DMS114 treated with DMSO at 0.1 percent for 48 hours (cell line): ENCODE data around the gene PEX14.

Experiments
- DNase-seq: peaks from one replicate; lab custom pipeline; 2025; ENCODE audit not compliant: unreplicated experiment; lab: John Stamatoyannopoulos, UW

The PEX14 gene

GRCh38 chr1:10613861-10614260 is 139.1 kb downstream of the PEX14 start:
- no peak for DNase-seq

GRCh38 chr1:10614377-10615225 is 139.9 kb downstream of the PEX14 start:
- DNase-seq, result no peak

- DNase-seq, result no peak
Measured at GRCh38 chr1:10615332-10615731, 140.6 kb downstream of the PEX14 start.

GRCh38 chr1:10615932-10616671 is 141.4 kb downstream of the PEX14 start:
- no peak for DNase-seq

- no peak for DNase-seq
Measured at GRCh38 chr1:10616696-10617095, 141.9 kb downstream of the PEX14 start.

- DNase-seq, result no peak
Measured at GRCh38 chr1:10617318-10617717, 142.6 kb downstream of the PEX14 start.

DNA sequence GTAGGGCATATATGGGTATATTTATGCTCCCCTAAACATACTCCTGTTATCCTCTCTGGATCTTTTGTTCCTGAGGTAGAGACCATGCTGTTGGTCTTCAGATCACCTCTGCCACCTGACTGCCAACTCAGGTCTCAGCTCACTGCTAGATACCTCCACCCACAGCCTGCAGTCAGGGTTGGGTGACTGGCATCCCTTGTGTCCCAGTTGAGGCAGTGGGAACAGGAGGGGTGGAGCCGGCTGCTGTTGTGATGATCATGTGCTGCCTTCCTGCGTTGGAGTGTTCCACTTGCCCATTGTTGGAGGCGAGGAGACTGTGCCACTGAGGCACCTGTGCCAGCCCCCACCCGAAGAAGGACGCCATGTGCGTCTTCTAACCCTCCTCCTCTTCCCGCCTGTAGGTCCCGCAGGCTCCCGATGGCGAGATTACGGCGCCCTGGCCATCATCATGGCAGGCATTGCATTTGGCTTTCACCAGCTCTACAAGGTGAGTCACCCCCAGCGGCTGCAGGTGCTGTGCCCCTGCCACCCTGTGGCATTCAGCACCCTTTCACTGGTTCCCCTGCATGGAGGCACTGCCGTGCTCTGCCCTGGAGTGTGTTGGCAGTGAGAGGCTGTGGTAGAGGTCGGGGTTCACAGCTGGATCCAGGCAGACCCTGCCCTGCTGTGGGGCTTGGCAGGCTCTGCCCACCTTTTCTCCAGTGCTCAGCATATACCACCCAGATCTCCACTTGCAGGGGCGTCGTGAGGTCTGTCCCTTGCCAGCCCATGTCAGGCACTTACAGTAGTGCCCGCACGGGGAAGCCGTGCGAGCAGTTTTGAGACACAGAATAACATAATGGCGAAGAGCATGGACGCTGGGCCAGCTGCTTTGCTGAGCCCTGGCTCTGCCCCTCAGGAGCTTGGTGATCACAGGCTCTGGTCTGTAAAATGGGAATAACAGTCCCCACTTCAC is 143.5 kb downstream of the PEX14 start:
- DNase-seq, result no peak

DNA sequence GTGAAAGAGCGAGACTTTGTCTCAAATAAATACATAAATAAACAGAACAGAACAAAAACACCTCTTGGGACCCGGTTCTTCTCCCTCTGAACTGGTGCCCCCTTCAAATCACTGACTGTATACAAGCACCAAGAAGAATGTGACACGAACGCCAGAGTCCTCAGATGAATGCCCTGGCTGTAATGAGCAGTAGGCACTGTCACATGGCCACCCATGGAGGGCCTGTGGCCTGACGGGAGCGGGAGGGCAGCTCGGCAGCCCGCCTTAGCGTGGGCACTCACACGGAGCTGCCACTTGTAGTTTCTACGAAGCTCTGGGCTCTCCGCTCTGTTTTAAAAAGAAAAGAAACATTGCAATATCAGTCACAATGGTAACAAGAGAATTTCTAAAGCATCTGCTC is 146.0 kb downstream of the PEX14 start:
- no peak for DNase-seq

- DNase-seq, result no peak
Measured at GRCh38 chr1:10621906-10622305, 147.2 kb downstream of the PEX14 start.

DNA sequence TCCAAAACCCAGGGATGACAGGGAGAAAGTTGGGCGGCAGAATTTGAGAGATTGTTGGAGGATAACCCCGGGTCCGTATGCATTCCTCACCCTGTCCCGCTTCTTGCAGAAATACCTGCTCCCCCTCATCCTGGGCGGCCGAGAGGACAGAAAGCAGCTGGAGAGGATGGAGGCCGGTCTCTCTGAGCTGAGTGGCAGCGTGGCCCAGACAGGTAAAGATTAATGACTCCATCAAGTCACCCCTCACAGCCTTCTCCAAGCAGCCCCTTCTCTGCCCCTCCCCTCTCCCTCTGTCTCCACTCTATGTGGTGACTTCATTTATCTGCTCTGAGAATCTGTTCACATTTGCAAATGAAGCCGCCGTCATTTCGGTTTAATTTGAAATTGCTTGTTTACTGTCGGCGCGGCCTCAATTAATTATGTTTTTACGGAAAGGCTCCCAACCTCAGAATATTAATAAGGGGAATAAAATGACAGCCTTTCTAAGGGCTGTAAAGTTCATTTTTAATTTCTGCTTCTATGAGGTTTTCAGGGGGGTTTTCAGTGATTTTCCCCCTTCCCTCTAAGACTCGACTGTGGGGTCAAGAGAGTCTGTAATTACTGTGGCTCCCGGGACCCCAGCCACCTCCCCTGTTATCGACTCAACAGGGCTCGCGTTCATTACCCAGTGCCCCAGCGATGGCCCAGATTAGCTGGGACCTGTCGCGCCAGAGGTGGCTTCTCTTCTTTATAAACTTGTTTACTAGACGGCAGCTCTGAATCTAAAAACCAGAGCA is 148.3 kb downstream of the PEX14 start:
- no peak for DNase-seq

DNA sequence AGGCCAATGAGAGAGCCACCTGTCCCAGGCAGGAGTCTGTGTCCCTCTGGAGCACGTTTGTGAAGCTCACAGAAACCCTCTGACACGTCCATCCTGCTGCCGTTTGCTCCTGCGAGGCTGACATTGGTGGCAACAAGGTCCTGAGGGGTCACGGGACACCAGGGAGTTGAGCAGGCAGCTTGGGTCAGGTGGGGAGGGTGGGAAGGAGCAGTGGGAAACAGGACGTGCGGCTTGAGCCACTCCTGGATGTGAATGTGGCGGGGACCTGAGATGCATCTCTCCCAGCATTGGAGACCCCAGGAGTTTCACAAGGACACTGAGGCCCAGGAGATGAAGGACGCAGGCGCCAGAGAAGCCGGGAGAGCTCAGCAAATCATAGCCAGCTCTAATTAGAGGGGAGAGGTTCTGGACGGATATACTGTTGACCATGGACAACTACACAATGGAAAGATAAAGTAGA is 149.0 kb downstream of the PEX14 start:
- DNase-seq, result no peak

GRCh38 chr1:10624256-10625050 is 149.7 kb downstream of the PEX14 start:
- no peak for DNase-seq

- no peak for DNase-seq
Measured at GRCh38 chr1:10625076-10625475, 150.3 kb downstream of the PEX14 start.

GRCh38 chr1:10625554-10625953 is 150.8 kb downstream of the PEX14 start:
- DNase-seq, result no peak

DNA sequence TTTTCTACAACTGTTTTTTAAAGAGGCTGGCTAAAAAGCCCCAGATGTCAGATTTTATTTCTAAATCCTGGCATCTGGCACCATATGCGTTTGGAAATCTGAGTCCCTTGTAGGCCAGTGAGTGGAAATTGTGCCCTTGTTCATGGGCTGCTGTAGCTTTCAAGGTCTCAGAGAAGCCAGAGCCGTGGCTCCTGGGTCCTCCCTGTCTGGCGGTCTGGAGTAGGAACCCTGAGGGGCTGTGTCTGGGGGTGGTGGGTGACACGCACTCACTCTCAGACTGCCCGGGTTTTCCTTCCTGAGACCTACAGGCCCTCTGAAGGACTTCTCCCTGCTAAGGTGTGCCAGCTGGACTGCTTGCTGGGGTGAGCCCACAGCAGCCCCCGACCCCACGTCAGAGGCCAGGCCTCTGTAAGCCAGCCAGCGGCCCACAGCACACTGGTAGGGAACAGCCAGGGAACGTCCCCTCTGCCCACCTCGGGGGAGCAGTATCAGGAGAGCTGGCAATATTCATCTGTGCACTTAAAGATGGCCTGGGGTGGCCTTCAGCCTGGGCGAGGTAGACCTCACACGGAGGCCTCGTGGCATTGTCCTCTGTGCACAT is 151.5 kb downstream of the PEX14 start:
- no peak for DNase-seq

DNA sequence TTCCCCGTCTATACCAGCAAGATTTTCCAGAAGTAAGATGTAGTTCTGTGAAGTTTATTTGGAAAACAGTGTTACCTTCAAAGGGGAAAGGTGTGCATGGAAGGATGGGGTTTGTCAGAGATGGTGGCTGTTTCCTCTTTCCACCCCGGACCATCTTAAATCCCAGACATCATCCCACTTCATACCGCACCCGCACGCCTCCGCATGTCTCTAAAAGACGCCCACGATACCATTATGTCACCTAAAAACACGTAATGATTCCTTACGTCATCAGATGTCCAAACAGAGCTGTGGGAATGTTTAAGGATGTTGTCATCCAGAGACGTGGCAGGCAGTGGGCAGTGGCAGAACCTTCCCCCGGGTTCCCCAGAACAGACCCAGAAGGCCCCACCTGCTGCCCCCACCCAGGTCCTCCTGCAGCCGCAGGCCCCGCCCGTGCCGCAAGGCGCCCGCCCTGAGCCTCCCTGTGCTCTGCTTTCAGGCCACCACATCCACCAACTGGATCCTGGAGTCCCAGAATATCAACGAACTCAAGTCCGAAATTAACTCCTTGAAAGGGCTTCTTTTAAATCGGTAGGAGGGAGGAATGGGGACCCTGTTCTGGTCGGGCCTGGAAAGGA is 152.2 kb downstream of the PEX14 start:
- DNase-seq, result no peak

DNA sequence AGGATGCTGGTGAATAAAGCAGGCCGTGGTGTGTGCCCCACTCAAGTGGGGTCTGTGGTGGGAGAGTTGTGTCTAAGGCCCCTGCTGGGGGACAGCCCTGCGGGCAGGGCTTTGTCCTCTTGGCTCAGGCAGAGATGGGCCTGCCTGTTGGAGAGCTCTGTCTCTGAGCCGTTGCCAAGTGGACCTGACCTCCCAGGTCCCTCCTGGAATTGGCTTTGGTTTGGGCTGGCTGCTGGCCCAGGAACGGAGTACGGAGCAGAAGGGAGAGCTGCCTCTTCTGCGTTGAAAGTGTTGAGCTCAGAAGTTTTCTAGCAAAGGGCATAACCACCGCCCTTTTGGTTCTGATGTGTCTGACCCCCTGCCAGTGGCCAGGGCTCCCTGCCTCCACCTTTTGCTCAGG is 153.9 kb downstream of the PEX14 start:
- DNase-seq, result no peak

- DNase-seq, result no peak
Measured at GRCh38 chr1:10629091-10629815, 154.5 kb downstream of the PEX14 start.
